ENCODE results near the gene LENG1. TPM values are rescaled to one million over a fixed set of nuclear protein-coding genes. Genes with fewer than 3 reads are reported as not detected.
A peak's percentile ranks its signal among the peaks of the same experiment; 100 is the strongest.

The LENG1 gene
- total RNA-seq, 1 experiment from 2014 or later = 11.2 TPM

DNA sequence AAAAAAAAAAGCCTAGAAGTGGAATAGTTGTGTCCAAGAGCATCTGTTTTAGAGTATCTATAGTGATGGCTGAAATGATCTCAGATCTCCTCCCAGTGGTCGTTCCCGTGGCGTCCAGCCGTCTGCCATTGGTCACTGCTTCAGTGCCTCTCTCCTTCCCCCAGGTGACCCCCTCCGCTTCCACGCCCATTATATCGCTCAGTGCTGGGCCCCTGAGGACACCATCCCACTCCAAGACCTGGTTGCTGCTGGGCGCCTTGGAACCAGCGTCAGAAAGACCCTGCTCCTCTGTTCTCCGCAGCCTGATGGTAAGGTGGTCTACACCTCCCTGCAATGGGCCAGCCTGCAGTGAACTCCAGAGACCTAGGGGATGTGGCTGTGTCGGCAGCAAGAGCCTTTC is 33.5 kb upstream of the LENG1 start:
- in situ Hi-C loops (cut with HindIII; ENCODE audit: low pct_unique_long_range_greater_than_20kb, low sequenced_read_pairs) = no loop called here
- ChIA-PET POLR2A (no interaction called here), CTCF (no interaction called here)
- no peak for DNase-seq (ENCODE audit: low read depth, low spot score)
- H3K9me3 ChIP-seq (ENCODE audit: control insufficient read depth, insufficient read depth, low read depth, low read length) = no peaks in the 10 kb centered on the region
- TF ChIP-seq SIN3A (IDR thresholded peaks at IDR 0.05; ENCODE audit: borderline replicate concordance, insufficient read depth, low read depth, low read length) = no peak
- TF ChIP-seq CTCF (IDR thresholded peaks at IDR 0.05) = no peak
- TF ChIP-seq TCF7L2 (IDR thresholded peaks at IDR 0.05; ENCODE audit: low read depth, low read length) = no peak
- TF ChIP-seq POLR2AphosphoS5 (IDR thresholded peaks at IDR 0.05; ENCODE audit: low read depth, low read length) = no peak
- TF ChIP-seq REST (IDR thresholded peaks at IDR 0.05; ENCODE audit: insufficient read depth in 1 of 2, low read depth in 2 of 2, low read length in 1 of 2) = no peak
- no peak for ATAC-seq
- BruUV-seq (replicated peaks) = no TSS peak
- peaks cover 11% of the 10 kb centered on the region; the same call in 1 of the 2 replicates for H3K4me1 ChIP-seq (ENCODE audit: control insufficient read depth, insufficient read depth, low read length)
- no peak overlapping the region for H3K4me3 ChIP-seq (ENCODE audit: low read depth in 2 of 2, low read length in 2 of 2)
- H3K27me3 ChIP-seq (ENCODE audit: control insufficient read depth, insufficient read depth, low read length) = no peaks in the 10 kb centered on the region
- no peak overlapping the region for H3K27ac ChIP-seq (ENCODE audit: low read length)
- H3K36me3 ChIP-seq (ENCODE audit: control insufficient read depth, insufficient read depth, low read length) = peaks cover 13% of the 10 kb centered on the region
- intact Hi-C loops (cut with micrococcal nuclease; ENCODE audit: unreplicated experiment) = no loop called here

- no peak for TF ChIP-seq TCF7L2 (IDR thresholded peaks at IDR 0.05; ENCODE audit: low read depth, low read length)
- TF ChIP-seq POLR2AphosphoS5 (IDR thresholded peaks at IDR 0.05; ENCODE audit: low read depth, low read length) = no peak
- TF ChIP-seq SIN3A (IDR thresholded peaks at IDR 0.05; ENCODE audit: borderline replicate concordance, insufficient read depth, low read depth, low read length) = no peak
- no peak for TF ChIP-seq CTCF (IDR thresholded peaks at IDR 0.05)
- no peak for TF ChIP-seq REST (IDR thresholded peaks at IDR 0.05; ENCODE audit: insufficient read depth in 1 of 2, low read depth in 2 of 2, low read length in 1 of 2)
- CTCF ChIA-PET = interaction anchor here (0.6 to 1.5 kb wide), 3 partner anchors 39 to 362 kb away, joined by 3 read pairs; no protein-coding TSS in a partner anchor
- intact Hi-C loops (cut with micrococcal nuclease; ENCODE audit: unreplicated experiment) (no loop called here), in situ Hi-C loops (cut with HindIII; ENCODE audit: low pct_unique_long_range_greater_than_20kb, low sequenced_read_pairs) (no loop called here)
- POLR2A ChIA-PET = interaction anchor here (0.6 to 4.1 kb wide), 5 partner anchors 8 to 395 kb away, joined by 3 to 18 read pairs (median 4); partner anchors contain the start of gene RPS9
- no TSS peak for BruUV-seq (replicated peaks)
- Histone ChIP-seq H3K27ac (ENCODE audit: low read length) (peak overlapping the region; percentile 96), H3K4me1 (ENCODE audit: control insufficient read depth, insufficient read depth, low read length) (peaks cover 13% of the 10 kb centered on the region; the same call in 1 of the 2 replicates), H3K27me3 (ENCODE audit: control insufficient read depth, insufficient read depth, low read length) (no peaks in the 10 kb centered on the region), H3K36me3 (ENCODE audit: control insufficient read depth, insufficient read depth, low read length) (peaks cover 13% of the 10 kb centered on the region), H3K9me3 (ENCODE audit: control insufficient read depth, insufficient read depth, low read depth, low read length) (no peaks in the 10 kb centered on the region), H3K4me3 (ENCODE audit: low read depth in 2 of 2, low read length in 2 of 2) (peak overlapping the region; percentile 85 to 87)
- ATAC-seq = no peak
- DNase-seq (ENCODE audit: low read depth, low spot score) = no peak
These were observed 32.4 kb upstream of the LENG1 start for GRCh38 chr19:54191811-54192453.
